ENCODE measurements around the gene VPS13A.
"Not testable (repeated sequence)": the region's sequence is repeated elsewhere in the genome, so short reads cannot be mapped to it uniquely, and the experiment has no call there.

VPS13A gene

GRCh38 chr9:77188242-77188641 lies 10.9 kb downstream of the VPS13A start:
- no peak for DNase-seq

- DNase-seq, result no peak
These were observed 17.1 kb downstream of the VPS13A start for GRCh38 chr9:77194423-77194822.

- no peak for DNase-seq
These were observed 32.8 kb downstream of the VPS13A start for GRCh38 chr9:77210116-77210515.

DNA sequence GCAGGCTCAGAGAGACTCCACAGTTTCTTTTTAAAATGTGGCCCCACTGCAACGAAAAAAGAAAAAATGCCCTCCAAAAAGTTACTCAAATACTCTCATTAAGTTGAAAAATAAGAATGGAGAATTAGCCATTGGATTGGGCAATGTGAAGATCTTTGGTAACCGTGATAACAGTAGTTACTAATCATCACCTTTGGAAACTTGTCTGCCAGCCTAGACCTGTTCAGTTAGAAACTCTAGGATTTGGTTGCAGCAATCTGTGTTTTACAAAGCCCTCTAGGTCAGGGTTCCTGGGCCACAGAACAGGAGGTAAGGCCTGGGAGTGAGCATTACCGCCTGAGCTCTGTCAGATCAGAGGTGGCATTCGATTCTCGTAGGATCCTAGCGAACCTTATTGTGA lies 34.2 kb downstream of the VPS13A start:
- no peak for DNase-seq

GRCh38 chr9:77212801-77213200 lies 35.5 kb downstream of the VPS13A start:
- no peak for DNase-seq

- no peak for DNase-seq
These were observed 38.5 kb downstream of the VPS13A start for GRCh38 chr9:77215874-77216273.

DNA sequence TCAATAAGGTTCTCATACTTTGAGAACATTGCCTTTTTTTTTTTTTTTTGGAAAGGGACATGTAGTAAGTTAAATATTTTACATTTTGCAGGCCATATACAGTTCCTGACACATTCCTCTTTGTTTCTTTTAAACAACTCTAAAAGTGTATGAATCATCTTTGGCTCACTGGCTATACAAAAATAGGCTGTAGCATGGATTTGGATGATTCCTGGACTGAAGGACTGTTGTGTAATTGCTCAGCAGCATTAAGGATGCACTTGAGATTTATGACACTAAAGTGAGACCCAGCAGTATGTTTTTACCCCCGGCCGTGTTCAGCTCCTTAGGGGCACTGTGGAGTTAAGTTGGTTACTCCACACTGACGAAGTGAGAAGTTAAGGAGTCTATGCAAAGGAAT lies 41.3 kb downstream of the VPS13A start:
- no peak for DNase-seq

- DNase-seq, result no peak
These were observed 44.1 kb downstream of the VPS13A start for GRCh38 chr9:77221431-77221830.

- DNase-seq, result no peak
These were observed 47.5 kb downstream of the VPS13A start for GRCh38 chr9:77224746-77225312.

DNA sequence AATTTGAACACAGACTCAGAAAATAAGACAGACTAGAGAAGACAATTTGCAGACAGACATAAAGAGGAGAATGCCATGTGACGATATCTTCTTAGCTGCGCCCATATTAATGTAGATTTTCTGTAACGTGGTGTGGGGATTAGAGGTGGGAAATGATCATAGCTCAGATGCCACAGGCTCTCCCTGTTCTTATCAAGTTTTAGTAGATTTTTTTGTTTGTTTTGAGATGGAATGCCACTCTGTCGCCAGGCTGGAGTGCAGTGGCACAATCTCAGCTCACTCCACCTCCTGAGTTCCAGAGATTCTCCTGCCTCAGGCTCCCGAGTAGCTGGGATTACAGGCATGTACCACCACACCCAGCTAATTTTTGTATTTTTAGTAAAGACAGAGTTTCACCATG lies 59.4 kb downstream of the VPS13A start:
- DNase-seq, result no peak

- DNase-seq, result no peak
These were observed 60.6 kb downstream of the VPS13A start for GRCh38 chr9:77237896-77238295.

GRCh38 chr9:77251050-77251449 lies 73.7 kb downstream of the VPS13A start:
- DNase-seq, result no peak

GRCh38 chr9:77257275-77257674 lies 79.9 kb downstream of the VPS13A start:
- DNase-seq, result no peak

DNA sequence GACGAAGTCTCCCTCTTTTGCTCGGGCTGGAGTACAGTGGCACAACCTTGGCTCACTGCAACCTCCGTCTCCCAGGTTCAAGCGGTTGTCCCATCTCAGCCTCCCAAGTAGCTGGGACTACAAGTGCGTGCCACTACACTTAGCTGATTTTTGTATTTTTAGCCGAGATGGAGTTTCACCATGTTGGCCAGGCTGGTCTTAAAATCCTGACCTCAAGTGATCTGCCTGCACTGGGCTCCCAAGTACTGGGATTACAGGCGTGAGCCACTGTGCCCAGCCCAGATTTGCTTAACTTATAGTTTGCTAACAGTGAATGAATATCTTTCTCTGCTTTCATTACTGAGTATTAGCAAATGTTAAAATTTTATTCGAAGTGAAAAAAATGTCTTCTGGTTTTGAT lies 84.3 kb downstream of the VPS13A start:
- no peak for DNase-seq

DNA sequence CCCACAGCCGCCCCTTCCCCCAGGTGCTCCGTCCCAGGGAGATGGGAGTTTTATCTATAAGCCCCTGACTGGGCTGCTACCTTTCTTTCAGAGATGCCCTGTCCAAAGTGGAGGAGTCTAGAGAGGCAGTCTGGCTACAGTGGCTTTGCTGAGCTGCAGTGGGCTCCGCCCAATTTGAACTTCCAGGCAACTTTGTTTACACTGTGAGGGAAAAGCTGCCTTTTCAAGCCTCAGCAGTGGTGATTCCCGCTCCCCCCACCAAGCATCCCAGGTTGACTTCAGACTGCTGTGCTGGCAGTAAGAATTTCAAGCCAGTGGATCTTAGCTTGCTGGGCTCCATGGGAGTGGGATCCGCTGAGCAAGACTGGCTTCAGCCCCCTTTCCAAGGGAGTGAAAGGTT lies 90.4 kb downstream of the VPS13A start:
- not testable (repeated sequence) for DNase-seq

- DNase-seq, result no peak
These were observed 93.8 kb downstream of the VPS13A start for GRCh38 chr9:77271023-77271690.

DNA sequence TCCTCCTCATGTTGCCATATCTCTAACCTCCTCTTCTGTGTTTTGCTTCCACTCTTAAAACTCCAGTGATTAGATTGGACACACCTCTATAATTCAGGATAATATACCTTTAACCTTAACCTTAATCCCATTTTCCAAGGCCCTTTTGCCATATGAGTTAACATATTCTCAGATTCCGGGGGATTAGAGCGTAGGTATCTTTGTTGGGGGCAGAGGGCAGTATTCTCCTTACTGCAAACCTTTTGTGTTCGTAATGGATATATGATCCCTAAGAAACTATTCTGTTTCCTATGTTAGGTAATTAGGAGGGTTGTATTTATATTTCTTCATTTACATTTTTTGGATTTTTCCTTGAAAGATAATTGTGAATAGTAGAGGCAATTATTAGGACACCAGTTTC lies 99.5 kb downstream of the VPS13A start:
- DNase-seq, result no peak

DNA sequence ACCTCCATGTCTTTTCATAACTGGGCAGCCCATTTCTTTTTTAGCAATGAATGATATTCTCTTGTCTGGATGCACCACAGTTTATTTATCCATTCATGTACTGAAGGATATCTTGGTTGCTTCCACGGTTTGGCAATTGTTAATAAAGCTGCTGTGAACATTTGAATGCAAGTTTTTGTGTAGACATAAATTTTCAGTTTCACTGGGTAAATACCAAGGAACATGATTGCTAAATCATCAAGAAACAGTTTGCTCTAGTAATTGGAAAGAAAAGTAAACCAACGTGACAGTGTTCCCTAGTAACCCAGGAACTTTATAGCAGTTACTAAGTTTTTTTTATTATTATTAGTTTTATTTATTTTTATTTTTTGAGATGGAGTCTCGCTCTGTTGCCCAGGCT lies 100.4 kb downstream of the VPS13A start:
- DNase-seq, result no peak

DNA sequence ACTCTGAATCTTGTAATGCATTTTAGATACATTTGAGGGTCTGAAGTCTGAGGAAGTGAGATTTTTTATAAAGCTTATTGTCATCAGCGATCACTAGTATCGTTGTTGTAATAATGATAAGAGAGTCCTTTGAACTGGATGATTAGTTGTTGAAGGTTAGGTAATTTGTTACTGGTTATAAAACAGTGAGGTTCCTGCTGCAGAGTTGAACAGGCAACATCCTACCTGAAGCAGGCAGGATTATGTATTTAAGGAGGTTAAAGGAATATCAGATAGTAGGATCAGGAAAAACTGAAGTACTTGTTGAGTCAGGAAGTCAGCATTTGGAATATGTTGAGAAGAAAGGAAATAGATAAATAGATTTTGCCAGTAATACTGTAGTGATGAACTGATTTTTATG lies 106.7 kb downstream of the VPS13A start:
- no peak for DNase-seq

DNA sequence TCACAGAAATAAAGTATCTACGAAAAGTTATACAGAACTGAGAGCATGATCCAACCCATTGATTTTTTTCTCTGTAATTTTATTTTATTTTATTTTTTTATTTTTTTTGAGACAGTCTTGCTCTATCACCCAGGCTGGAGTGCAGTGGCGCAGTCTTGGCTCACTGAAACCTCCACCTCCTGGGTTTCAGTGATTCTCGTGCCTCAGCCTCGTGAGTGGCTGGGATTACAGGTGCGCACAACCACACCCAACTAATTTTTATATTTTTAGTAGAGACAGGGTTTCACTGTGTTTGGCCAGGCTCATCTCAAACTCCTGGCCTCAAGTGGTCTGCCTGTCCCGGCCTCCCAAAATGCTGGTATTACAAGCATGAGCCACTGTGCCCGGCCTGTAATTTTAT lies 107.3 kb downstream of the VPS13A start:
- no peak for DNase-seq

- no peak for DNase-seq
These were observed 113.0 kb downstream of the VPS13A start for GRCh38 chr9:77290373-77290772.

DNA sequence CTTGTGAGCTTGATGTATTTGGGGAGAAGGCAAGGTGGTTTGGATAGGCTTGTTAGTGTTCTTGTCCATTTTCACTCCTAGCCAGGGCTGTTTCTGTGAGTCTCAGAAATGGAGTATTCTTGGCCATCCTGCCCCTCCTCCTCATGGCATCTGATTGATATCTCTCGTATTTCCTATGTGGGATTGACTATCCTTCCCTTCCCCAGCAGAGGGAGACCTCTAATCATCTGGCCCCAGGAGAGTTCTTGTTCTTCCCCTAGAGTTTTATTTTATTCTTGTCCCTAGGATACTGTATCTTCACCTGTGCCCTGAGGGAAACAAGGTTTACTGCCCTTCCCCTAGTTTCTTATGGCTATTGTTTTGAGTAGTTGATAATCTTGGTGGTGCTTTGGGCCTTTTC lies 114.4 kb downstream of the VPS13A start:
- DNase-seq, result no peak

GRCh38 chr9:77293949-77294348 lies 116.6 kb downstream of the VPS13A start:
- no peak for DNase-seq

DNA sequence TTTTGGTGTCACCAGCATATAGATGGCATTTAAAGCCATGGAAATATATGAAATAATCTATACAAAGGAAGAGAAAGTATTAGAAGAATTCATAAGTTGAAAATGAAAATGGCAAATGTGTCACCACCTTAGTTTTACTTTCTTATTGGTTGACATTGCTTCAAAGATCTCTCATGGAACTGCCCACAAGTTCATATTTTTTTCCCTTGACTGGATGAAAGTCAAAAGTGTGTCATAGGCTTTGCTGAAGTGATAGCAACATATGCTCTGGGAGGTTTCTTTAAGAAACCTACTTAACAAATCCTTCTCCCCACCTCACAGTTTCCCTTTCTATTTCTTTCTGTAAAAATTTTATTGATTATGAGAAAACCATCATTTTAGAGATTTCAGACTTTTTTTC lies 127.2 kb downstream of the VPS13A start:
- DNase-seq, result no peak

Data from activated CD8-positive, alpha-beta memory T cell treated with anti-CD3 and anti-CD28 coated beads, Interleukin-2, amount 50 U/mL, for 4 hours (primary cell).